Naive thymus-derived CD4-positive, alpha-beta T cell (primary cell): ENCODE data around the gene TRIO. TPM values are rescaled to one million over a fixed set of nuclear protein-coding genes. Genes with fewer than 3 reads are reported as not detected.
A peak's percentile ranks its signal among the peaks of the same experiment; 100 is the strongest.

Experiments
- ATAC-seq: fragments of 150-1000 bp; cut with Tn5 transposase; 2 replicates; pipeline ENCODE4 v1.10.0; 2021; ENCODE audit warnings: mild to moderate bottlenecking, moderate library complexity
- CTCF ChIA-PET: fragments of 350-600 bp; sonication (Branson Sonifier 250); formaldehyde crosslinking; loops from one replicate; lab custom pipeline; 2021; ENCODE audit warnings: antibody characterized with exemption; lab: Charles Lee
- POLR2A ChIA-PET: fragments of 350-600 bp; sonication (Branson Sonifier 250); formaldehyde crosslinking; loops from one replicate; lab custom pipeline; 2021; ENCODE audit warnings: antibody characterized with exemption, inconsistent platforms; lab: Charles Lee
- DNase-seq, 9 donors: peaks; one replicate each; pipeline versions ENCODE4 v3.0.0 to v3.0.0-alpha.2; 2020 to 2022; ENCODE audit warnings: mixed read lengths in 1 of 9
- H3K27ac ChIP-seq: one replicate; pipeline ENCODE4 v1.7.0; 2013; ENCODE audit warnings: mild to moderate bottlenecking, low read depth, low read length, moderate library complexity
- H3K27me3 ChIP-seq, 2 donors: one replicate each; pipeline ENCODE4 v1.7.0; 2013; ENCODE audit warnings: low read length in 2 of 2, mild to moderate bottlenecking in 2 of 2, moderate library complexity in 2 of 2; ENCODE audit not compliant: control insufficient read depth in 2 of 2, insufficient read depth in 2 of 2
- H3K36me3 ChIP-seq, 3 experiments: 1 replicate in 2 of 3; 2 replicates in 1 of 3; pipeline ENCODE4 v1.7.0; 2013; ENCODE audit warnings: low read length in 3 of 3, mild to moderate bottlenecking in 3 of 3, moderate library complexity in 1 of 3; ENCODE audit not compliant: insufficient read depth in 3 of 3, control insufficient read depth in 2 of 3
- H3K4me1 ChIP-seq, 2 donors: one replicate each; pipeline ENCODE4 v1.7.0; 2013; ENCODE audit warnings: low read length in 2 of 2, mild to moderate bottlenecking in 2 of 2, moderate library complexity in 1 of 2; ENCODE audit not compliant: control insufficient read depth in 2 of 2, insufficient read depth in 2 of 2
- H3K4me3 ChIP-seq: 2 replicates; pipeline ENCODE4 v1.7.0; 2013; ENCODE audit warnings: mild to moderate bottlenecking, low read length
- H3K9me3 ChIP-seq, 3 experiments: 1 replicate in 2 of 3; 2 replicates in 1 of 3; pipeline ENCODE4 v1.7.0; 2013; ENCODE audit warnings: low read length in 3 of 3; ENCODE audit not compliant: control insufficient read depth in 2 of 3
- H3K27ac Mint-ChIP-seq, 9 donors: one replicate each; pipeline ENCODE4 v1.8.0; 2020 to 2022; ENCODE audit warnings: mixed read lengths in 9 of 9, mild to moderate bottlenecking in 8 of 9, moderate library complexity in 5 of 9, inconsistent platforms in 2 of 9
- H3K27me3 Mint-ChIP-seq, 5 donors: one replicate each; pipeline ENCODE4 v1.8.0; 2021 to 2022; ENCODE audit warnings: mixed read lengths in 5 of 5, mild to moderate bottlenecking in 1 of 5
- H3K36me3 Mint-ChIP-seq, 5 donors: one replicate each; pipeline ENCODE4 v1.8.0; 2020 to 2022; ENCODE audit warnings: mixed read lengths in 5 of 5, mild to moderate bottlenecking in 3 of 5, inconsistent platforms in 1 of 5
- H3K4me1 Mint-ChIP-seq, 7 donors: one replicate each; pipeline ENCODE4 v1.8.0; 2020 to 2022; ENCODE audit warnings: mixed read lengths in 7 of 7, mild to moderate bottlenecking in 3 of 7, inconsistent platforms in 1 of 7
- H3K4me3 Mint-ChIP-seq, 10 donors: one replicate each; pipeline ENCODE4 v1.8.0; 2020 to 2022; ENCODE audit warnings: mild to moderate bottlenecking in 10 of 10, mixed read lengths in 10 of 10, moderate library complexity in 6 of 10, inconsistent platforms in 2 of 10
- H3K9me3 Mint-ChIP-seq, 11 donors: one replicate each; pipeline ENCODE4 v1.8.0; 2020 to 2022; ENCODE audit warnings: mixed read lengths in 11 of 11, mild to moderate bottlenecking in 4 of 11, inconsistent platforms in 1 of 11, moderate library complexity in 1 of 11
- intact Hi-C, 2 donors: fragments of 100-400 bp; cut with micrococcal nuclease; formaldehyde crosslinking; loops; one replicate each; pipeline ENCODE4 v1.15.1; 2023
- polyA plus RNA-seq, 2 donors: library from polyadenylated mRNA; unstranded; fragments of 300-500 nt; fragmentation: Illumina TruSeq; gene quantifications; one replicate each; pipeline ENCODE4 v1.2.3, GENCODE V29; 2021
- total RNA-seq, 6 experiments: library from RNA in 5 of 6; stranded (reverse) in 5 of 6; gene quantifications; 1 replicate in 5 of 6; 2 replicates in 1 of 6; pipeline ENCODE4 v1.2.3 and lab custom pipeline; 2021 to 2026

Gene TRIO
- total and polyA plus RNA-seq, 7 experiments from 2014 or later: 0.16 to 45.9 (median 5.7) TPM

- POLR2A ChIA-PET: no interaction called here
- peaks cover 0 to 18% (median 11%) of the 10 kb centered on the region in 5 donors for H3K27me3 Mint-ChIP-seq
- intact Hi-C loops: no loop called here
- Histone ChIP-seq H3K36me3 (no peaks in the 10 kb centered on the region), H3K27ac (no peak overlapping the region), H3K9me3 (no peaks in the 10 kb centered on the region), H3K4me1 (no peaks in the 10 kb centered on the region), H3K27me3 (no peaks in the 10 kb centered on the region), H3K4me3 (no peak overlapping the region)
- peaks cover 0 to 3% (median 0%) of the 10 kb centered on the region in 5 donors for H3K36me3 Mint-ChIP-seq
- H3K4me3 Mint-ChIP-seq: no peak overlapping the region
- no peak overlapping the region for H3K27ac Mint-ChIP-seq
- peaks cover 0 to 25% (median 3%) of the 10 kb centered on the region in 11 donors for H3K9me3 Mint-ChIP-seq
- CTCF ChIA-PET: no interaction called here
- DNase-seq: no peak
- H3K4me1 Mint-ChIP-seq: peaks cover 0 to 9% (median 6%) of the 10 kb centered on the region in 7 donors
- no peak for ATAC-seq
These were observed 21.3 kb downstream of the TRIO start for GRCh38 chr5:14164164-14165163.

GRCh38 chr5:14165375-14166106 is 22.4 kb downstream of the TRIO start:
- no peak overlapping the region for H3K4me3 Mint-ChIP-seq
- no peaks in the 10 kb centered on the region for H3K9me3 ChIP-seq
- no peak for DNase-seq
- H3K27me3 ChIP-seq: no peaks in the 10 kb centered on the region
- ATAC-seq: no peak
- H3K27me3 Mint-ChIP-seq: peaks cover 0 to 12% (median 10%) of the 10 kb centered on the region in 5 donors
- peaks cover 0 to 25% (median 3%) of the 10 kb centered on the region in 11 donors for H3K9me3 Mint-ChIP-seq
- ChIA-PET POLR2A (no interaction called here), CTCF (no interaction called here)
- H3K27ac Mint-ChIP-seq: no peak overlapping the region
- H3K4me1 ChIP-seq: no peaks in the 10 kb centered on the region
- H3K4me1 Mint-ChIP-seq: peaks cover 0 to 9% (median 6%) of the 10 kb centered on the region in 7 donors
- no peaks in the 10 kb centered on the region for H3K36me3 ChIP-seq
- peaks cover 0 to 3% (median 0%) of the 10 kb centered on the region in 5 donors for H3K36me3 Mint-ChIP-seq
- H3K27ac ChIP-seq: no peak overlapping the region
- intact Hi-C loops: no loop called here
- H3K4me3 ChIP-seq: no peak overlapping the region

DNA sequence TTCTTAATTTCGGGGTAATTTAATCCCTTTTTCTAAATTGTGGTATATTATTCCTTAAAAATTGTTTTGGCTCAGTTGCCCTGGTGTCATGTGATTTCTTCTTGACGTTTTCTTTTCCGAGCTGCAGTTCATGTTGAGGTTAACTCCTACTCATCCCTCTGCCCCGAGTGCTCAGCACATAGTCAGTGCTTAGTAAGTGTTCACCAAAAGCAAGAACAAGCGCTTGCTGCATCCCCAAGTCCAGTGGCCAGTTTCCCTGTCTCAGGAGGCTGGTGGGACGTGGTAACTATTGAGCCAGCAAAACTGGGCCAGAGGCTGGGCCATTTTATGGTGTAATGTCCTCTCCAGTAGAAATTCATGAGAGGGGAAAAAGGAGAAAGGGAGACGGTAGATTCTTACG is 23.3 kb downstream of the TRIO start:
- intact Hi-C loops: no loop called here
- H3K27me3 ChIP-seq: no peaks in the 10 kb centered on the region
- Mint-ChIP-seq H3K27ac (no peak overlapping the region), H3K27me3 (peaks cover under 1 to 12% (median 10%) of the 10 kb centered on the region in 5 donors), H3K4me3 (no peak overlapping the region), H3K4me1 (peaks cover 0 to 10% (median 6%) of the 10 kb centered on the region in 7 donors), H3K36me3 (peaks cover 0 to 3% (median 0%) of the 10 kb centered on the region in 5 donors), H3K9me3 (peaks cover 0 to 25% (median 3%) of the 10 kb centered on the region in 11 donors)
- H3K4me3 ChIP-seq: no peak overlapping the region
- H3K36me3 ChIP-seq: no peaks in the 10 kb centered on the region
- DNase-seq (no peak), ATAC-seq (no peak)
- no peak overlapping the region for H3K27ac ChIP-seq
- H3K9me3 ChIP-seq: no peaks in the 10 kb centered on the region
- CTCF ChIA-PET: no interaction called here
- POLR2A ChIA-PET: no interaction called here
- H3K4me1 ChIP-seq: no peaks in the 10 kb centered on the region

- Mint-ChIP-seq H3K4me1 (peaks cover 0 to 13% (median 7%) of the 10 kb centered on the region in 7 donors), H3K27ac (peak overlapping the region in 1 of 9 donors; percentile 12), H3K4me3 (no peak overlapping the region), H3K27me3 (peaks cover 4 to 12% (median 9%) of the 10 kb centered on the region in 5 donors), H3K36me3 (peaks cover 0 to 3% (median 0%) of the 10 kb centered on the region in 5 donors), H3K9me3 (peaks cover 0 to 25% (median 3%) of the 10 kb centered on the region in 11 donors)
- CTCF ChIA-PET: no interaction called here
- intact Hi-C loops: no loop called here
- H3K4me3 ChIP-seq: no peak overlapping the region
- no peaks in the 10 kb centered on the region for H3K36me3 ChIP-seq
- H3K4me1 ChIP-seq: no peaks in the 10 kb centered on the region
- H3K27ac ChIP-seq: no peak overlapping the region
- DNase-seq: no peak
- ATAC-seq: no peak
- no peaks in the 10 kb centered on the region for H3K9me3 ChIP-seq
- no peaks in the 10 kb centered on the region for H3K27me3 ChIP-seq
- POLR2A ChIA-PET: no interaction called here
These were observed 24.2 kb downstream of the TRIO start for GRCh38 chr5:14167211-14167845.

DNA sequence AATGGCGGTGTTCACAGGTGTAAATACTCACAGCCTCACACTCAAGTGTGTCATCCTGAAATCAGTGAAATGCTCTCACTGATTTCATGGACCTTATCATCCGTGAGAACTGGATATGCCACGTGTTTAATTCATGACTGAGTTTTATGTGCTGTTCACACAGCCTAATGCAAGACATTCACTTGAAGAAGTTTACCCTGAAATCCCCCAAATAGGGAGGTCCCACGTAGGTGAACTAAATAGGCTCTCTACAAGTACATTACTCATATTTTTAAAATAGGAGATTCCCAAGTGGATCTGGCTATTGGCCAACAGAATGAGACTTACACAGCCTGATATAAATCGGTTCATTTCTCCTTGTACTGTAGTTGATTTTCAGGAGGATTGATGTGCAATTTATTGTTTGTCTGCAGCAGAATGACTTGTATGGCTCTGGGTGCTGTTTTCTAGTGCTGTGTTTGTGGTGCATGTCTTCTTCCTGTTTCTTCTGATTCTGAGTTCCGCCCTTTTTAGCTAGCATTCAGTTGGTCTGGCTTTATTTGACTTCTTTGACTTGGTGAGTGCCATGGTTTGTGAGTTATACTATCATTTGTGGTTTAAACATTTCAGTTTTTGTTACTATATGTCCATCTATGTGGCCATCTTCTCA is 25.1 kb downstream of the TRIO start:
- no peaks in the 10 kb centered on the region for H3K27me3 ChIP-seq
- intact Hi-C loops: no loop called here
- Mint-ChIP-seq H3K4me3 (no peak overlapping the region), H3K4me1 (peaks cover 0 to 13% (median 8%) of the 10 kb centered on the region in 7 donors), H3K36me3 (peaks cover 0 to 3% (median 0%) of the 10 kb centered on the region in 5 donors), H3K27ac (peak overlapping the region in 1 of 9 donors; percentile 5), H3K27me3 (peaks cover 4 to 20% (median 16%) of the 10 kb centered on the region in 5 donors), H3K9me3 (peaks cover 0 to 25% (median 3%) of the 10 kb centered on the region in 11 donors)
- peak; percentile 60 for ATAC-seq
- CTCF ChIA-PET: no interaction called here
- POLR2A ChIA-PET: no interaction called here
- no peak overlapping the region for H3K4me3 ChIP-seq
- H3K27ac ChIP-seq: no peak overlapping the region
- no peaks in the 10 kb centered on the region for H3K4me1 ChIP-seq
- no peaks in the 10 kb centered on the region for H3K9me3 ChIP-seq
- no peaks in the 10 kb centered on the region for H3K36me3 ChIP-seq
- no peak for DNase-seq

DNA sequence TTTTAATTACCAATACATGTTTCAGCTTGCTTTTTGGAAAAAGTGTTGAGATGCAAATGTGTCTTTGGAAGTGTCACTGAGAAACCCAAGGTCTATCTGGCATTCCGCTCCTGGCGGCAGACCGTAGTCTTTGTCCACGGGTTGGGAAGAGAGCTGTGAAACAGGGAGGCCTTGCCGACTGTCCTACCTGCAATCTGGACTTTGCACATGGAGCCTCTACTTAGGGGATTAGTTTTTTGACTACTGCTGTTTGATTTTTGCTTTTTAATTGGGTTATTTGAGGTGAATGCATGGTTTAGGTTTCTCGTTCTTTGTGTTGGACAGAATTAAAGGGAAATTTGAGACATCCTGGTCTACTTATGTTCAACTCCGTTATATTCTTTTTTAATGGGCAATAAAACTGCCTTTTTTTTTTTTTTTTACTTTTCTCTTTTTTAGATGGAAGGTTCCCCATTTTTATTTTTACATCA is 25.7 kb downstream of the TRIO start:
- Histone ChIP-seq H3K36me3 (no peaks in the 10 kb centered on the region), H3K27ac (no peak overlapping the region), H3K4me1 (no peaks in the 10 kb centered on the region), H3K9me3 (no peaks in the 10 kb centered on the region), H3K27me3 (no peaks in the 10 kb centered on the region), H3K4me3 (no peak overlapping the region)
- ATAC-seq: no peak
- ChIA-PET POLR2A (no interaction called here), CTCF (no interaction called here)
- intact Hi-C loops: no loop called here
- Mint-ChIP-seq H3K4me1 (peaks cover 0 to 13% (median 8%) of the 10 kb centered on the region in 7 donors), H3K9me3 (peaks cover 0 to 24% (median 0%) of the 10 kb centered on the region in 11 donors), H3K27ac (peak overlapping the region in 1 of 9 donors; percentile 5), H3K4me3 (no peak overlapping the region), H3K36me3 (peaks cover 0 to 3% (median 0%) of the 10 kb centered on the region in 5 donors), H3K27me3 (peaks cover 7 to 25% (median 21%) of the 10 kb centered on the region in 5 donors)
- DNase-seq: no peak
